GM23338 (cell line): ENCODE data around the gene GHDC. TPM values are rescaled to one million over a fixed set of nuclear protein-coding genes. Genes with fewer than 3 reads are reported as not detected.
A peak's percentile ranks its signal among the peaks of the same experiment; 100 is the strongest.

Experiments
- ATAC-seq: fragments of 200-7000 bp; cut with Tn5 transposase; 3 replicates; pipeline ENCODE4 v1.9.1; 2020
- DNase-seq: peaks from one replicate; pipeline ENCODE4 v3.0.0-alpha.2; 2015; ENCODE audit warnings: low spot score
- H2AFZ ChIP-seq: fragments of 200-600 bp; sonication (generic); 2 replicates; pipeline ENCODE4 v1.8.0; 2016; ENCODE audit warnings: antibody characterized with exemption, mild to moderate bottlenecking, moderate library complexity
- H3F3A ChIP-seq: fragments of 200-600 bp; sonication (generic); replicated peaks from 2 replicates; pipeline ENCODE4 v1.8.0; 2017; ENCODE audit warnings: antibody characterized with exemption, mixed run types, low read depth
- H3K27ac ChIP-seq: fragments of 200-600 bp; sonication (generic); 2 replicates; pipeline ENCODE4 v1.6.1; 2016; ENCODE audit warnings: low read depth
- H3K27me3 ChIP-seq: fragments of 200-600 bp; sonication (generic); 2 replicates; pipeline ENCODE4 v1.8.0; 2016; ENCODE audit warnings: mild to moderate bottlenecking, mixed run types, moderate library complexity; ENCODE audit not compliant: insufficient read depth
- H3K36me3 ChIP-seq: fragments of 200-600 bp; sonication (generic); 2 replicates; pipeline ENCODE4 v1.8.0; 2016; ENCODE audit warnings: mild to moderate bottlenecking; ENCODE audit not compliant: insufficient read depth
- H3K4me1 ChIP-seq: fragments of 200-600 bp; sonication (generic); 2 replicates; pipeline ENCODE4 v1.8.0; 2016; ENCODE audit warnings: mild to moderate bottlenecking, moderate library complexity; ENCODE audit not compliant: insufficient read depth
- H3K4me2 ChIP-seq: fragments of 200-600 bp; sonication (generic); 2 replicates; pipeline ENCODE4 v1.7.1; 2017; ENCODE audit warnings: mixed run types
- H3K4me3 ChIP-seq: fragments of 200-600 bp; sonication (generic); 2 replicates; pipeline ENCODE4 v1.6.1; 2016; ENCODE audit warnings: mixed run types
- H3K79me2 ChIP-seq: fragments of 200-600 bp; sonication (generic); replicated peaks from 2 replicates; pipeline ENCODE4 v1.8.0; 2017; ENCODE audit warnings: mild to moderate bottlenecking; ENCODE audit not compliant: insufficient read depth
- H3K9me2 ChIP-seq: fragments of 200-600 bp; sonication (generic); 2 replicates; pipeline ENCODE4 v1.8.0; 2017; ENCODE audit not compliant: insufficient read depth
- H4K20me1 ChIP-seq: fragments of 200-600 bp; sonication (generic); replicated peaks from 2 replicates; pipeline ENCODE4 v1.8.0; 2017; ENCODE audit warnings: mild to moderate bottlenecking; ENCODE audit not compliant: insufficient read depth
- H3K27ac Mint-ChIP-seq: 2 replicates; pipeline ENCODE4 v1.8.0; 2020; ENCODE audit warnings: inconsistent platforms, mild to moderate bottlenecking, moderate library complexity, mixed read lengths
- H3K27me3 Mint-ChIP-seq: 3 replicates; pipeline ENCODE4 v1.8.0; 2022; ENCODE audit warnings: low read depth, mild to moderate bottlenecking, moderate library complexity, mixed read lengths, inconsistent platforms; ENCODE audit not compliant: insufficient read depth, poor library complexity
- H3K36me3 Mint-ChIP-seq: 3 replicates; pipeline ENCODE4 v1.8.0; 2021; ENCODE audit warnings: low read depth, mild to moderate bottlenecking, inconsistent platforms, moderate library complexity, mixed read lengths
- H3K4me1 Mint-ChIP-seq: 3 replicates; pipeline ENCODE4 v1.8.0; 2020; ENCODE audit warnings: mild to moderate bottlenecking, inconsistent platforms, mixed read lengths
- H3K4me3 Mint-ChIP-seq: 3 replicates; pipeline ENCODE4 v1.8.0; 2021; ENCODE audit warnings: moderate library complexity, mild to moderate bottlenecking, inconsistent platforms, mixed read lengths
- H3K9me3 Mint-ChIP-seq: 3 replicates; pipeline ENCODE4 v1.8.0; 2020; ENCODE audit warnings: moderate library complexity, mild to moderate bottlenecking, inconsistent platforms, mixed read lengths
- CTCF ChIP-seq, 2 experiments: fragments of 200-600 bp in 1 of 2; sonication (generic) in 1 of 2; conservative IDR thresholded peaks; 2 replicates each; pipeline versions ENCODE4 v1.5.1 to v1.6.1; 2016 to 2017; ENCODE audit warnings: antibody characterized with exemption in 2 of 2, low read depth in 2 of 2, mild to moderate bottlenecking in 2 of 2, moderate library complexity in 1 of 2
- EZH2 ChIP-seq: fragments of 200-600 bp; sonication (generic); IDR thresholded peaks from one replicate; pipeline ENCODE4 v1.8.0; 2017; ENCODE audit warnings: antibody characterized with exemption, mild to moderate bottlenecking, low read depth; ENCODE audit not compliant: unreplicated experiment
- EZH2phosphoT487 ChIP-seq: fragments of 200-600 bp; sonication (generic); IDR thresholded peaks from one replicate; pipeline ENCODE4 v1.8.1; 2018; ENCODE audit warnings: antibody characterized with exemption; ENCODE audit not compliant: unreplicated experiment
- POLR2AphosphoS5 ChIP-seq: IDR thresholded peaks from 2 replicates; pipeline ENCODE4 v1.6.1; 2016; ENCODE audit warnings: antibody characterized with exemption, low read depth
- ZNF331 ChIP-seq: fragments of 250-450 bp; sonication (Bioruptor Pico); IDR thresholded peaks from 2 replicates; pipeline ENCODE4 v1.5.0; 2020; ENCODE audit warnings: low read depth, mild to moderate bottlenecking, moderate library complexity
- polyA plus RNA-seq: library from polyadenylated mRNA; unstranded; fragments of >200 nt; fragmentation: Nextera tagmentation; extraction: Ambion mirVana; gene quantifications from 2 replicates; pipeline ENCODE4 v1.2.1, GENCODE V29; 2016
- total RNA-seq: library from RNA; depleted of rRNA; stranded (reverse); fragments of >200 nt; shearing (Covaris generic); gene quantifications from 2 replicates; pipeline ENCODE4 v1.2.3, GENCODE V29; 2014
- TF ChIP-seq, protein P1 (sequence below): fragments of 250-450 bp; sonication (Bioruptor Pico); IDR thresholded peaks from 2 replicates; pipeline ENCODE4 v1.5.0; 2020; ENCODE audit warnings: mild to moderate bottlenecking, moderate library complexity

Gene GHDC
- total and polyA plus RNA-seq, 2 experiments from 2014 or later, result 4.0 to 13.8 TPM

- TF ChIP-seq, protein P1, sequence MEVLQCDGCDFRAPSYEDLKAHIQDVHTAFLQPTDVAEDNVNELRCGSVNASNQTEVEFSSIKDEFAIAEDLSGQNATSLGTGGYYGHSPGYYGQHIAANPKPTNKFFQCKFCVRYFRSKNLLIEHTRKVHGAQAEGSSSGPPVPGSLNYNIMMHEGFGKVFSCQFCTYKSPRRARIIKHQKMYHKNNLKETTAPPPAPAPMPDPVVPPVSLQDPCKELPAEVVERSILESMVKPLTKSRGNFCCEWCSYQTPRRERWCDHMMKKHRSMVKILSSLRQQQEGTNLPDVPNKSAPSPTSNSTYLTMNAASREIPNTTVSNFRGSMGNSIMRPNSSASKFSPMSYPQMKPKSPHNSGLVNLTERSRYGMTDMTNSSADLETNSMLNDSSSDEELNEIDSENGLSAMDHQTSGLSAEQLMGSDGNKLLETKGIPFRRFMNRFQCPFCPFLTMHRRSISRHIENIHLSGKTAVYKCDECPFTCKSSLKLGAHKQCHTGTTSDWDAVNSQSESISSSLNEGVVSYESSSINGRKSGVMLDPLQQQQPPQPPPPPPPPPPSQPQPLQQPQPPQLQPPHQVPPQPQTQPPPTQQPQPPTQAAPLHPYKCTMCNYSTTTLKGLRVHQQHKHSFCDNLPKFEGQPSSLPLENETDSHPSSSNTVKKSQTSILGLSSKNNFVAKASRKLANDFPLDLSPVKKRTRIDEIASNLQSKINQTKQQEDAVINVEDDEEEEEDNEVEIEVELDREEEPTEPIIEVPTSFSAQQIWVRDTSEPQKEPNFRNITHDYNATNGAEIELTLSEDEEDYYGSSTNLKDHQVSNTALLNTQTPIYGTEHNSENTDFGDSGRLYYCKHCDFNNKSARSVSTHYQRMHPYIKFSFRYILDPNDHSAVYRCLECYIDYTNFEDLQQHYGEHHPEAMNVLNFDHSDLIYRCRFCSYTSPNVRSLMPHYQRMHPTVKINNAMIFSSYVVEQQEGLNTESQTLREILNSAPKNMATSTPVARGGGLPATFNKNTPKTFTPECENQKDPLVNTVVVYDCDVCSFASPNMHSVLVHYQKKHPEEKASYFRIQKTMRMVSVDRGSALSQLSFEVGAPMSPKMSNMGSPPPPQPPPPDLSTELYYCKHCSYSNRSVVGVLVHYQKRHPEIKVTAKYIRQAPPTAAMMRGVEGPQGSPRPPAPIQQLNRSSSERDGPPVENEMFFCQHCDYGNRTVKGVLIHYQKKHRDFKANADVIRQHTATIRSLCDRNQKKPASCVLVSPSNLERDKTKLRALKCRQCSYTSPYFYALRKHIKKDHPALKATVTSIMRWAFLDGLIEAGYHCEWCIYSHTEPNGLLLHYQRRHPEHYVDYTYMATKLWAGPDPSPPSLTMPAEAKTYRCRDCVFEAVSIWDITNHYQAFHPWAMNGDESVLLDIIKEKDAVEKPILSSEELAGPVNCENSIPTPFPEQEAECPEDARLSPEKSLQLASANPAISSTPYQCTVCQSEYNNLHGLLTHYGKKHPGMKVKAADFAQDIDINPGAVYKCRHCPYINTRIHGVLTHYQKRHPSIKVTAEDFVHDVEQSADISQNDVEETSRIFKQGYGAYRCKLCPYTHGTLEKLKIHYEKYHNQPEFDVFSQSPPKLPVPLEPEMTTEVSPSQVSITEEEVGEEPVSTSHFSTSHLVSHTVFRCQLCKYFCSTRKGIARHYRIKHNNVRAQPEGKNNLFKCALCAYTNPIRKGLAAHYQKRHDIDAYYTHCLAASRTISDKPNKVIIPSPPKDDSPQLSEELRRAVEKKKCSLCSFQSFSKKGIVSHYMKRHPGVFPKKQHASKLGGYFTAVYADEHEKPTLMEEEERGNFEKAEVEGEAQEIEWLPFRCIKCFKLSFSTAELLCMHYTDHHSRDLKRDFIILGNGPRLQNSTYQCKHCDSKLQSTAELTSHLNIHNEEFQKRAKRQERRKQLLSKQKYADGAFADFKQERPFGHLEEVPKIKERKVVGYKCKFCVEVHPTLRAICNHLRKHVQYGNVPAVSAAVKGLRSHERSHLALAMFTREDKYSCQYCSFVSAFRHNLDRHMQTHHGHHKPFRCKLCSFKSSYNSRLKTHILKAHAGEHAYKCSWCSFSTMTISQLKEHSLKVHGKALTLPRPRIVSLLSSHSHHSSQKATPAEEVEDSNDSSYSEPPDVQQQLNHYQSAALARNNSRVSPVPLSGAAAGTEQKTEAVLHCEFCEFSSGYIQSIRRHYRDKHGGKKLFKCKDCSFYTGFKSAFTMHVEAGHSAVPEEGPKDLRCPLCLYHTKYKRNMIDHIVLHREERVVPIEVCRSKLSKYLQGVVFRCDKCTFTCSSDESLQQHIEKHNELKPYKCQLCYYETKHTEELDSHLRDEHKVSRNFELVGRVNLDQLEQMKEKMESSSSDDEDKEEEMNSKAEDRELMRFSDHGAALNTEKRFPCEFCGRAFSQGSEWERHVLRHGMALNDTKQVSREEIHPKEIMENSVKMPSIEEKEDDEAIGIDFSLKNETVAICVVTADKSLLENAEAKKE, result no peak
- no peak for TF ChIP-seq POLR2AphosphoS5
Measured at GRCh38 chr17:42190491-42191274, 3.6 kb downstream of the GHDC start (continued).

- Histone ChIP-seq H3K4me1 (peaks cover 12% of the 10 kb centered on the region), H3K79me2 (no peaks in the 10 kb centered on the region), H4K20me1 (no peaks in the 10 kb centered on the region), H3K36me3 (no peaks in the 10 kb centered on the region), H3K27ac (no peak overlapping the region), H3K4me2 (no peak overlapping the region), H2AFZ (no peak overlapping the region), H3F3A (0 out of 2 replicates have a peak, but pooled peaks cover 4% of the 10 kb centered on the region), H3K9me2 (no peaks in the 10 kb centered on the region), H3K4me3 (no peak overlapping the region), H3K27me3 (peaks cover 18% of the 10 kb centered on the region)
- Mint-ChIP-seq H3K9me3 (no peaks in the 10 kb centered on the region), H3K36me3 (no peaks in the 10 kb centered on the region), H3K27ac (no peak overlapping the region), H3K27me3 (peaks cover 25% of the 10 kb centered on the region), H3K4me3 (no peak overlapping the region), H3K4me1 (peaks cover 26% of the 10 kb centered on the region)
- DNase-seq, result no peak
- 0 out of 3 replicates have a peak, but pooled peaks have one; percentile 6 for ATAC-seq
- TF ChIP-seq ZNF331 (no peak), CTCF (conservative IDR thresholded peaks at IDR 0.05; ENCODE audit: low read depth in 2 of 2) (no peak), EZH2phosphoT487 (no peak), EZH2 (no peak)
- TF ChIP-seq, protein P1, result no peak
Measured at GRCh38 chr17:42189651-42189965, 4.7 kb downstream of the GHDC start.
